NCI-H1092 treated with DMSO at 0.1 percent for 48 hours (cell line): ENCODE results near the gene CDH9.

Experiments
- DNase-seq: peaks from one replicate; lab custom pipeline; 2025; lab: John Stamatoyannopoulos, UW

CDH9 gene

DNA sequence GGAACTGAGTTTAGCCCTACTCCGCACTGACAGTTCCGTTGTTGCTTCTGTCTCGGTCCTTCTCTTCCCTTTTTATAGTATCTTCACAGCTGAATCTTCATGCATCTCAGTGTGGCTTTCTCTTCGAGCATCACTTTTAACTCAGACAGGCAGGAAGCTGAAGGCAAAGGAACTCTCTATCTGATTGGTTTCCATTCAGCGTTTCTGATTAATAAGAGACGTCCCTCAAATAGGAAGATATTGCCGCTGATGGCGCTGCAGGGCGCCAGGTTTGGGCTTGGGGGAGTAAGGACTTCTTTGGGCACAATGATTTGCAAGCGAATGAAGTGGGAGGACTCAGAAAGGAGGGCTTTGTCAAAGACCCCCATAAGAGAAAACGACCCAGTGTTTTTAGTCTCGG is at the start of gene CDH9:
Gene CDH9, minus strand, starts transcription at position 111 of the 400 bp plus-strand sequence. CDS start 50,253 bp downstream, outside the sequence.
- no peak for DNase-seq

- DNase-seq: no peak
Measured at GRCh38 chr5:27087747-27088146, 49.4 kb upstream of the CDH9 start.

DNA sequence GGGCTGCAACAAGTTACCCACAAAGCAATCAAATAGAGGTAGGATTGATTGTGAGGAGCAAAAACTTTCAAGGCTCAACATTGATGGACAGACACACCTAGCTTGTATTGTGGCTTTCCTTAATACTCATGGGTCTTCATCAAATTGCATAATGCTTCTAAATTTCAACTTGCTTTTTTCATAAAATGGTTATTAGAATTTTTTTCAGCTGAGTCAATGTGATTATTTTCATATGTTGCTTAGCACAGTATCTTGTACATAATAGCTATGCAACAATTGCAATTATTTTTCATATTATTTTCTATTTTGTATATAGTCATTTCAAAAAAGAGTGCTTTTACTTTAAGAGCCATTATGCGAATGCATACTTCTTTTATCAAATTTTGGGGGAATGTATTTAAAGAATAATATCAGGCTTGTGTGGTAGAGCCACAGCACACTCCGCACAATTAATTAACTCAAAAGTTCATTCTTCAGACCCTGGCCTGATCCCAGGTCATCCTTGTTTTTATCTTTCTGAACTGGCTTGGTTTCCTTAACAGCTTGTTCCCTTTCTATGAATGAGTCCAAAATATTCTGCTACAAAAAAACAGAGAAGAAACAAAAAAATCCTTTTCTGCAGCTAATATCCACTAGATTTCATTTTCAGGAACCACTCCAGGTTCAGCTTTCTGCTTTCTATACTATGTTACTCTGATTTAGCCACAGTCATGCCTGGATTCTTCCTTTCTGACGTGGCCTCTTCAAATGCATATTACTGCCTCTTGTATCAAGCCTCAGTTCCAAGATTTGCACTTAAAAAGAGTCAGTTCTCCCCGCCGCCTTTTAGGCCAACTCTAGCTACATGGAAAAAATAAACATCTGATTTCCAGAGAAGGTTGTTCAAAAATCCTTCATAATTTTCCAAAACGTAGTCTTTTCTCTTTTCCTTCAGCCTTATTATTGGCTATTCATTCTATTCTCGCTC is 45.3 kb upstream of the CDH9 start:
- DNase-seq: no peak

DNA sequence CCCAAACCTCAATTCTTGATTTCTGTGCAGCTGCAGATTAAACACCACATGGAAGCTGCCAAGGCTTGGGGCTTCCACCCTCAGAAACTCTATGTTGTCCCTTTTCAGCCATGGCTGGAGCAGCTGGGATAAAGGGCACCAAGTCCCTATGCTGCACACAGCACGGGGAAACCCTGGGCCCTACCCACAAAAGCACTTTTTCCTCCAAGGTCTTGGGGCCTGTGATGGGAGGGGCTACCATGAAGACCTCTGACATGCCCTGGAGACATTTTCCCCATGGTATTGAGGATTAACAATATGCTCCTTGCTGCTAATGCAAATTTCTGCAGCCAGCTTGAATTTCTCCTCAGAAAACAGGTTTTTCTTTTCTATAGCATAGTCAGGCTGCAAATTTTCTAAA is 41.8 kb upstream of the CDH9 start:
- DNase-seq: no peak

DNA sequence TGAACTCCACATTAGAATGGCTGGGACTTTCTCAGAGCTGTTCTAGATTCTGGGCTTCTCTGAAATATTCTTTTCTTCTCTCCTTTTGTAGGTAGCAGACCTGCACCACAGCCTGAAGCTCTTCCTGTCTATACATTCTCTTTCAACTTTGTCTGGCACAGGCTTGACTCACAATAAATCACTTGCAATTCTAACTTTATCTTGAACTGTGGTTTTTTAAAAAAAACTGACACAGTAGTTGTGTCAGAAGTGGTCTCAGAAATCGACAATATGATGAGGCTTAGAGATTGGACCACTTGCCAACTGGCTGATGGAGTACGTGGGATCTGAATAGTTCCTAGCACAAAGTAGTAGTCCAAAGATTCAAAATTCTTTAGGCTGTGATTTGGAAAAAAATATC is 24.1 kb upstream of the CDH9 start:
- DNase-seq: no peak

- DNase-seq: no peak
Measured at GRCh38 chr5:27048510-27048909, 10.1 kb upstream of the CDH9 start.

DNA sequence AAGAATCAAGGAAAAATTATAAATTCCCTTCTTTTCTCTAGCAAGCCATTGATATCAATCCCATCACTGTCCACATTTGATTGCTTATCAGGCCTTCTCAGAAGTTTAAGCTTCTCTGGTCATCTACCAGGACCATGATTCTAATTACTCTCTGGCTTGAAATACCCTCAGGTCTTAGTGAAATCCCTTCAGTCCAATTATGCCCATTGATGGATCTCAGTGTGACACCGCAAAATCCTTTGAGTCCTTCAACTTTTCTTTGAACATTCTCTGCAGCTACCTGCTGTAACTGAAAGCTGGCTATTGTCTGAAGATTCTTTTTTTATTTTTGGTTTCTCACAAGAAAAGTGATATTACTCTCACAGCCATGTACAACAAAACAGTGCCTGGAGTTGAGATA is 3.0 kb upstream of the CDH9 start:
- DNase-seq: no peak

GRCh38 chr5:27034565-27034964 is 3.8 kb downstream of the CDH9 start:
- no peak for DNase-seq

DNA sequence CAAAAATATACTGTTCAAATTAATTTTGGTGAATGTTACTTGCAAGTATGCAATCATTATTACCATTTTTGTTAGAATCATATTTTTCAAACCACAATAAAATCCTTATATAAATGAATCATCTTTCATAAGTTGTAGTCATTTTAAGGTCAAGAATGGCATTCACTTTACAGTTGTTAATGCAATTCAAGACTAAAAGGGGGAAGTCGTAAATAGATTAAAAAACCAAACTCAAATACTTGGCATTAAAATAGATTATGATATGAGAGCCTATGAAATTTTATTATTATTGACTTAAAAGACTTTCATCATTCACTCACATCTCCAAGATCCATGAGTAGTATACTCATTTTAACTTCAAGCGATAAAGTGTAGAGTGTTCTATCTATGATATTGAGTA is 11.6 kb downstream of the CDH9 start:
- DNase-seq: no peak

DNA sequence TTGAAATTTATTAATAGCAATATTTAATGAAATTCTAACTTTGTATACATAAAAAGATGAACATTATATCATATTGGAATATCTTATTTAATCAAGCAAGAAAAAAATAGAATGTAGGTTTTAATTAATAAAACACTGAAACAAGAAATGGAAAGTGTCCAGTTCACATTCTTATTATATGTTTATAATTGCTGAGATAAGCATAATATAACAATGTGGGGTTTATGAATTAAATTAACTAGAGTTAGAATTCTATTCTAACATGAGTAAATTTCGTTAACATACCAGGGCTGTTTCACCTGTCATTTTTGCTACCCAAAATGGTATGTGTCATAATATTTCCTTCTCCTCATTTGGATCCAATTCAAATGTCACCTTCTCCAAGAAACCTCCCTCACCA is 12.3 kb downstream of the CDH9 start:
- DNase-seq: no peak

GRCh38 chr5:27021471-27021870 is 16.9 kb downstream of the CDH9 start:
- DNase-seq: no peak

DNA sequence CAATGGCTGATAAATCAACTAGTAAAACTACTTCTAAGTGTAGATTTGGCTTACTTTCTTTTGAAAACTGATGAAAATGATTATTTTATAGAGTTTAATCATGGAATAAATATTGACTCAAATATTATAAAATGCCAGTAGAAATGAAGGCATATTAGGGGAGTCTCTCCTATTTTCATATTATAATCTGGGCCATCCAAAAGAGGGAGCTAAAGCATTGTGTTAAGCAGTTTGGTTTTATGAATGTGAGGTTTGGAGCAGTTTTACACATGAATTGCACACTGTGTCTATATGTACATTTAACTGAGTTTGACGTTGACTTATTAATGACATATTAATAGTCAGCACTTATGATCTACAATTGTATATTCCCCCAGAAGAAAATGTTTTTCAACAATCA is 17.4 kb downstream of the CDH9 start:
- peak; percentile 58 for DNase-seq

DNA sequence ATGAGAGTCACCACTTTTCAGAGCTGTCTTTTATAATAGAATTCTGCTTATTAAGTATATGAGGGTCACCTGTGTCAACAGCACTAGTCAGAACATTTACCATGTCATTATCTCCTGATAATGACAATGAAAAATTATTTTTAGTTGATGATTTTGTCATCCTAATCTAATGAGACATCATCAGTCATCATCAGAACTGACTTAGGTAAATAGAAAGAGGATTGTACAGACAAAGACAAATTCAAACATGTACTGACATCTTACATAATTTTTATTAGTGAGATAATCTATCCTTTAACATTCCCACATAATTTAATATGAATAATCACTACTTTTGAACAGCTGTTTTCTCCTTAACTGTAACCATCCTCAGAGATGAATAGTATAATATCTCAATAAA is 22.6 kb downstream of the CDH9 start:
- peak; percentile 52 for DNase-seq

DNA sequence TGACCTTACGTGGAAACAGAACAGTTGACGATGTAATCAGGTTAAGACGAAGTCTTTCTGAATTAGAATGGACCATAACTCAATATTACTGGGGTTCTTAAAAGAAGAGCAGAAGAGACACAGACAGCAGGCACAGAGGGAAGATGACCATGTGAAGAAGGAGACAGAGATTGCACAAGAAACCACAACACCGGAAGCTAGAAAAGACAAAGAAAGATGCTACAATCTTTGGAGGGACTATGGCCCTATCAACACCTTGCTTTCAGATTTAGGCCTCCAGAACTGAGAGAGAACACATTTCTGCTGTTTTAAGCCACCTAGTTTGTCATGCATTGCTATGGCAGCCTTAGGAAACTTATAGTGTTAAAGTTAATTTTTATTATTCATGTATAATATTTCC is 27.1 kb downstream of the CDH9 start:
- DNase-seq: peak; percentile 20

- DNase-seq: no peak
Measured at GRCh38 chr5:27010646-27011045, 27.7 kb downstream of the CDH9 start.

GRCh38 chr5:27009540-27009915 is 28.9 kb downstream of the CDH9 start:
- DNase-seq: no peak

DNA sequence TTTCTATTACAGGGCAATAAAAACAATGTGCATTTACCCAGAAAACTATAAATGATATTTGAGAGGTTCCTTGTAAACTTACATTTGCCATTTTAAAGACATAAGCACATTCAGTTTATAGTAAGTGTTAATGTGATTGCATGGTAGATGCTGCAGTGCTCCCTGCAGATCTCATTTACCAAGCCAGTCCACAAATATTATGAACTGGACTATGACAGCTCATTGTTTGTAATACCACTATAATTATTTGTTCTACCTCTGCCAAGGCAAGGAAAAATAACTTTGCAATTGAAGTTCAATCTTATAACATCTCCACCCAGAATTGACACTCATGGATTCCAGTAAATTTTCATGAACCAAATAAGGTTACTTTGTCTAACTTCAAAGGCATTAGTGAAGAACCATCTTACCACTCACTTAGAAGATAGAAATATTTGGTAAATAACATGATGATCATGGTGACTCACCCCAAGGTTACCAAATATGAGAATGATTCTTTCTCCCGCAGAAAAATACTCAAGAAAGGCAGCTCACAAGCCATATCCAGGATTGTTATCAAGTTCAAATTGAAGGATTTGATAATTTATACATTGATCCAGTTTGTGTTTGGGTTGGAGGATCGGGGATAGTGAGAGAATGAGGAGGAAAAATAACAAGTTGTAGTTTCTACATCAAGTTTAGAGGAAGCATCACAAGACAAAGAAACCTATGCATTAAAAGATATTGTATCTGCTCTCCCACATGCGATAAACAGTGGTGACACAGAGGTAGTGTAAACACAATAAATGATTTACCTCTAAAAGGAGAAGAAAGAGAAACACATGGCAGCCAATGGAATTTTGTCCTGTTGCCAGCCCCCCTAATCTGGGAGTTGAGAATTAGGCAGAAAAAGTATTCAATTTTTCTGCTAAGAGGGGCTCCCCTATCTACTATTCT is 29.5 kb downstream of the CDH9 start:
- DNase-seq: no peak

- no peak for DNase-seq
Measured at GRCh38 chr5:27007121-27007520, 31.3 kb downstream of the CDH9 start.

- no peak for DNase-seq
Measured at GRCh38 chr5:26986985-26987384, 51.4 kb downstream of the CDH9 start.

DNA sequence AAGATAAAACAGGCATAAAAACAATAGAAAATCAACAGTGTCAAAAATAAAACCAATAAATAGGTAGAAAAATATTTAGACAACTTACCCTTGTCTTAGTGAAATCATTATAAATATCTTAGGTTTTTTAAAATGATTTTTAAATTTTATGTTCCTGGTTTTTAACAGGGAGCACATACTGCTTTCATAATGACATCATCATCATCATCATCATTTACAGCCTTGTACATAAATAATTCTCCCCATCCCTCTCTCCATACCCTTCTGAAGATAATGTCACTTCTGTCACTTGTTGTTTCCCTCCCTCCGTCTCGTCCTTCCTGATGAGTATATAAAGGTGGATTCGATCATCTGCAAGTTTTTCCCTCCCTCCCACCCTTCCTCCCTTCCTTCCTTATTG is 56.6 kb downstream of the CDH9 start:
- no peak for DNase-seq

DNA sequence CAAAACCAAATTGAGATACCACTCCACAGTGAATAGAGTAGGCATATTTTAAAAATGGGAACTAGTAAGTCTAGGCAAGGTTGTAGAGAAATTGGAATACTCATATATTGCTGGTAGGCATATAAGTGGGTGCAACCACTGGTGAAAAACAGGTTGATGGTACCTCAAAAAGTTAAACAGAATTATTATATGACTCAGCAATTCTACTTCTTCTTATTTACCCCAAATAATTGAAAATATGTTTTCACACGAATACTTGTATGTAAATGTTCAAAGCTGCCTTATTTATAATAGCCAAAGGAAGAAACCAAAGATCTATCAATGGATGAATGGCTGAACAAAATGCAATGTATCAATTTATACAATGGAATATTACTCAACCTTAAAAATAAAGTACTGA is 79.1 kb downstream of the CDH9 start:
- no peak for DNase-seq

DNA sequence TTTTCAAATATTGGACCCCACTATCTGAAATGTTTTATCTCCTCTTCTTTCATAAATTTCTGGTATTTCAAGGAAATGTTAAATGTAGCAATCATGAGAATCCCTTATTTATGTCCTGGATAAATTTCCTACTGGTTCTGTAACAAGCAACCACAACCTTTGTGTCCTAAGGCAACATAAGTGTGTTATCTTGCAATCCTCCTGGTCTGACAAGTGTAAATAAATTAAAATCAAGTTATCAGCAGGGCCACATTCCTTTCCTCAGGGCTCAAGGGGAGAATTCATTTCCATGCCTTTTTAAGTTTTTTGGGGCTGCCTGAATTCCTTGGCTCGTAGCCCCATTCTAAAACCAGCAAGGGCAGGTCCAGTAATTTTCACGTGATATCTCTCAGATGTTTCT is 83.2 kb downstream of the CDH9 start:
- DNase-seq: no peak

DNA sequence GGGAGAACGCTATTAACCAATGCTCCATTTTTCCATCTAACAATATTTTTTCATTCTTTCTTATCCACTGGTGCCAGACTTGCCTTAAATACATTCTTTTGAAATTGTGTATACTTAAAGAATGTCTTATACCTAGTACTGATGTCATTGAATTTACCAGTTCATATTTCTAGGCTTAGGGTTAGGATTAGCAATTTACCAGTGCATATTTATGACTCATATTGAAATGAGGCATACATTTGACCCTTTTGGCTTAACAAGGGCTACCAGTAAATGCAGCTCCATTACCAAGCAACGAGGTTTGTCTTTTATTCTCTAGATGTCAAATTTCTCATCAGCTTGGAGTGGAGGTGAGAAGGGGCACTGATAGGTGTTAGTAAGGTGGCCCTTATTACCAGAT is 89.5 kb downstream of the CDH9 start:
- no peak for DNase-seq
